OCI-LY7 (cell line): ENCODE measurements around the gene NGEF. TPM values are rescaled to one million over a fixed set of nuclear protein-coding genes. Genes with fewer than 3 reads are reported as not detected.

Source experiments
- BruUV-seq: library from RNA; stranded (reverse); fragments of 400-500 nt; replicated peaks from 2 replicates; lab custom pipeline; 2021; lab: Mats Ljungman, UMichigan
- CTCF ChIA-PET: fragments of 300-600 bp; sonication (Branson Sonifier 250); formaldehyde crosslinking; loops from one replicate; lab custom pipeline; 2022; ENCODE audit warnings: antibody characterized with exemption; ENCODE audit not compliant: unreplicated experiment; lab: Charles Lee
- POLR2A ChIA-PET: fragments of 300-600 bp; sonication (Branson Sonifier 250); formaldehyde crosslinking; loops from one replicate; lab custom pipeline; 2022; ENCODE audit warnings: antibody characterized with exemption; lab: Charles Lee
- DNase-seq: peaks from one replicate; pipeline ENCODE4 v3.0.0-alpha.2; 2015; ENCODE audit warnings: low spot score
- H2AFZ ChIP-seq: fragments of 200-600 bp; sonication (generic), shearing (Covaris generic); 2 replicates; pipeline ENCODE4 v1.6.1; 2014; ENCODE audit warnings: mild to moderate bottlenecking, antibody characterized with exemption, low read length, moderate library complexity
- H3K27ac ChIP-seq: fragments of 200-600 bp; sonication (generic); 2 replicates; pipeline ENCODE4 v1.5.1; 2014; ENCODE audit warnings: mixed run types, low read depth, mild to moderate bottlenecking, moderate library complexity, low read length, inconsistent platforms; ENCODE audit not compliant: poor library complexity, severe bottlenecking
- H3K36me3 ChIP-seq: fragments of 200-600 bp; sonication (generic); 2 replicates; pipeline ENCODE4 v1.6.1; 2014; ENCODE audit warnings: mild to moderate bottlenecking, antibody characterized with exemption, low read length, moderate library complexity, mixed read lengths; ENCODE audit not compliant: insufficient read depth
- H3K4me1 ChIP-seq: fragments of 200-600 bp; sonication (generic); 2 replicates; pipeline ENCODE4 v1.5.1; 2014; ENCODE audit warnings: mild to moderate bottlenecking, low read length; ENCODE audit not compliant: insufficient read depth, poor library complexity, severe bottlenecking
- H3K4me2 ChIP-seq: fragments of 200-600 bp; sonication (generic); 2 replicates; pipeline ENCODE4 v1.6.1; 2014; ENCODE audit warnings: mild to moderate bottlenecking, low read length
- H3K4me3 ChIP-seq: fragments of 200-600 bp; sonication (generic); 2 replicates; pipeline ENCODE4 v1.5.1; 2014; ENCODE audit warnings: mild to moderate bottlenecking, low read depth, low read length; ENCODE audit not compliant: poor library complexity, severe bottlenecking
- H3K79me2 ChIP-seq: fragments of 200-600 bp; sonication (generic); 2 replicates; pipeline ENCODE4 v1.6.1; 2016; ENCODE audit warnings: low read depth, mild to moderate bottlenecking, low read length, moderate library complexity, mixed read lengths; ENCODE audit not compliant: insufficient read depth
- H3K9me2 ChIP-seq: fragments of 200-600 bp; sonication (generic); 2 replicates; pipeline ENCODE4 v1.6.1; 2016; ENCODE audit warnings: mild to moderate bottlenecking, low read length, mixed read lengths; ENCODE audit not compliant: insufficient read depth
- H3K9me3 ChIP-seq: fragments of 200-600 bp; sonication (generic); 2 replicates; pipeline ENCODE4 v1.6.1; 2014; ENCODE audit warnings: mild to moderate bottlenecking, mixed run types, low read length, mixed read lengths
- H4K20me1 ChIP-seq: fragments of 200-600 bp; sonication (generic); 2 replicates; pipeline ENCODE4 v1.6.1; 2014; ENCODE audit warnings: mild to moderate bottlenecking, antibody characterized with exemption, low read length, moderate library complexity, mixed read lengths; ENCODE audit not compliant: insufficient read depth
- CTCF ChIP-seq: fragments of 200-600 bp; sonication (generic); conservative IDR thresholded peaks from 2 replicates; pipeline ENCODE4 v1.5.1; 2014; ENCODE audit warnings: mild to moderate bottlenecking, antibody characterized with exemption, low read length, moderate library complexity, mixed read lengths
- EZH2phosphoT487 ChIP-seq: fragments of 200-600 bp; sonication (generic); IDR thresholded peaks from 2 replicates; pipeline ENCODE4 v1.6.1; 2018; ENCODE audit warnings: low read depth, borderline replicate concordance, mild to moderate bottlenecking, mixed run types, antibody characterized with exemption, low read length, moderate library complexity, mixed read lengths
- intact Hi-C: fragments of 100-400 bp; cut with micrococcal nuclease; formaldehyde crosslinking; loops from one replicate; pipeline ENCODE4 v1.10.0; 2022; ENCODE audit not compliant: unreplicated experiment
- total RNA-seq, 2 experiments: library from RNA; depleted of rRNA in 1 of 2; stranded (reverse); fragments of >200 nt in 1 of 2; shearing (Covaris generic) in 1 of 2; gene quantifications; 2 replicates each; pipeline ENCODE4 v1.2.3, GENCODE V29; 2014 to 2022

NGEF gene
- total RNA-seq, 2 experiments from 2014 or later: 0.82 TPM; not detected in 1

DNA sequence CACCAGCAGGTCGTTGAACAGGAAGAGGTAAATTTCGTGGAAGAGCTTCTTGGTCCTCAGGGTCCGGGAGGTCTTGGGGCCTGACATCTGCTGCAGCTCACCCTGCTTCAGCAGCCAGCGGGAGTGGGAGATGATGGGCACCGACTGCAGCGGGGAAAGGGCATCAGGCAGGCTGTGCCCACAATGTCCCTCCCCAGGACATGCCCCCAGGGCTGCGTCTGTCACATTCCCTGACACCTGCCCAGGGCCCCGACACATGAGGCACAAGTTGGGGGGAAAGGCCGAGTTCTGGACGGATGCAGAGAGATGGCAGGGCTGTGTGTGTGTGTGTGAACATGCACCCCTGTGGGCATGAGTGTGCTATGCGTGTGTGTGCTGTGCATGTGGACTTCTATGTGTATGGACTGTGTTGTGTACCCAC lies 129.0 kb downstream of the NGEF start:
- no TSS peak for BruUV-seq
- Histone ChIP-seq H3K27ac (no peak overlapping the region), H3K9me3 (no peaks in the 10 kb centered on the region), H3K4me3 (no peak overlapping the region), H2AFZ (no peak overlapping the region), H4K20me1 (no peaks in the 10 kb centered on the region), H3K79me2 (no peaks in the 10 kb centered on the region), H3K9me2 (no peaks in the 10 kb centered on the region), H3K4me1 (no peaks in the 10 kb centered on the region), H3K36me3 (no peaks in the 10 kb centered on the region), H3K4me2 (no peak overlapping the region)
- ChIA-PET CTCF (no interaction called here), POLR2A (no interaction called here)
- TF ChIP-seq CTCF: no peak
- TF ChIP-seq EZH2phosphoT487: no peak
- intact Hi-C loops: no loop called here
- no peak for DNase-seq

GRCh38 chr2:232883116-232883721 lies 129.8 kb downstream of the NGEF start:
- Histone ChIP-seq H3K4me3 (no peak overlapping the region), H3K9me3 (no peaks in the 10 kb centered on the region), H4K20me1 (no peaks in the 10 kb centered on the region), H3K9me2 (no peaks in the 10 kb centered on the region), H3K36me3 (no peaks in the 10 kb centered on the region), H3K4me2 (no peak overlapping the region), H2AFZ (no peak overlapping the region), H3K27ac (no peak overlapping the region), H3K4me1 (no peaks in the 10 kb centered on the region), H3K79me2 (no peaks in the 10 kb centered on the region)
- ChIA-PET CTCF (no interaction called here), POLR2A (interaction anchor here (0.9 kb wide), 1 partner anchor 92 kb away, joined by 3 read pairs; no protein-coding TSS in a partner anchor)
- TF ChIP-seq CTCF (no peak), EZH2phosphoT487 (no peak)
- intact Hi-C loops: no loop called here
- no TSS peak for BruUV-seq
- DNase-seq: no peak

GRCh38 chr2:232882505-232883115 lies 130.4 kb downstream of the NGEF start:
- Histone ChIP-seq H3K79me2 (no peaks in the 10 kb centered on the region), H3K4me2 (no peak overlapping the region), H4K20me1 (no peaks in the 10 kb centered on the region), H2AFZ (no peak overlapping the region), H3K27ac (no peak overlapping the region), H3K4me3 (no peak overlapping the region), H3K4me1 (no peaks in the 10 kb centered on the region), H3K9me2 (no peaks in the 10 kb centered on the region), H3K9me3 (no peaks in the 10 kb centered on the region), H3K36me3 (no peaks in the 10 kb centered on the region)
- CTCF ChIA-PET: interaction anchor here (0.7 kb wide), 1 partner anchor 74 kb away, joined by 4 read pairs; no protein-coding TSS in a partner anchor
- POLR2A ChIA-PET: interaction anchor here (0.9 kb wide), 1 partner anchor 91 kb away, joined by 3 read pairs; no protein-coding TSS in a partner anchor
- BruUV-seq: no TSS peak
- intact Hi-C loops: no loop called here
- DNase-seq: no peak
- TF ChIP-seq CTCF (no peak), EZH2phosphoT487 (no peak)
